ENCODE measurements around the gene RIMS1.

Gene RIMS1

GRCh38 chr6:72245565-72245964 lies 359.2 kb downstream of the RIMS1 start:
- POLR2A ChIA-PET: no interaction called here

GRCh38 chr6:72246926-72247325 lies 360.6 kb downstream of the RIMS1 start:
- DNase-seq (ENCODE audit: extremely low spot score): no peak
- ChIA-PET POLR2A (no interaction called here), CTCF (interaction anchor here (0.8 kb wide), 1 partner anchor 15 kb away, joined by 3 read pairs; no protein-coding TSS in a partner anchor)
- peak; percentile 9 for TF ChIP-seq CTCF (IDR thresholded peaks at IDR 0.05; ENCODE audit: control extremely low read depth, extremely low read depth, low read depth, missing control alignments)

More at GRCh38 chr6:72245565-72245964, 359.2 kb downstream of the RIMS1 start:
- DNase-seq (ENCODE audit: extremely low spot score): no peak
- CTCF ChIA-PET: interaction anchor here (0.8 to 1.4 kb wide), 2 partner anchors 12 to 36 kb away, joined by 3 read pairs; no protein-coding TSS in a partner anchor
- no peak for TF ChIP-seq CTCF (IDR thresholded peaks at IDR 0.05; ENCODE audit: control extremely low read depth, extremely low read depth, low read depth, missing control alignments)

GRCh38 chr6:72248621-72249020 lies 362.3 kb downstream of the RIMS1 start:
- POLR2A ChIA-PET: no interaction called here
- CTCF ChIA-PET: no interaction called here
- no peak for DNase-seq (ENCODE audit: extremely low spot score)
- no peak for TF ChIP-seq CTCF (IDR thresholded peaks at IDR 0.05; ENCODE audit: control extremely low read depth, extremely low read depth, low read depth, missing control alignments)

GRCh38 chr6:72250664-72251063 lies 364.3 kb downstream of the RIMS1 start:
- POLR2A ChIA-PET: no interaction called here
- TF ChIP-seq CTCF (IDR thresholded peaks at IDR 0.05; ENCODE audit: control extremely low read depth, extremely low read depth, low read depth, missing control alignments): no peak
- CTCF ChIA-PET: no interaction called here
- no peak for DNase-seq (ENCODE audit: extremely low spot score)

- POLR2A ChIA-PET: no interaction called here
- DNase-seq (ENCODE audit: extremely low spot score): no peak
- no peak for TF ChIP-seq CTCF (IDR thresholded peaks at IDR 0.05; ENCODE audit: control extremely low read depth, extremely low read depth, low read depth, missing control alignments)
- CTCF ChIA-PET: no interaction called here
Measured at GRCh38 chr6:72260489-72260888, 374.1 kb downstream of the RIMS1 start.

- POLR2A ChIA-PET: no interaction called here
- CTCF ChIA-PET: interaction anchor here (1.2 kb wide), 1 partner anchor 15 kb away, joined by 3 read pairs; no protein-coding TSS in a partner anchor
Measured at GRCh38 chr6:72261554-72261953, 375.2 kb downstream of the RIMS1 start.

More at GRCh38 chr6:72261554-72261953, 375.2 kb downstream of the RIMS1 start:
- no peak for DNase-seq (ENCODE audit: extremely low spot score)
- TF ChIP-seq CTCF (IDR thresholded peaks at IDR 0.05; ENCODE audit: control extremely low read depth, extremely low read depth, low read depth, missing control alignments): no peak

Data from GM10248 (cell line).